CD4-positive, alpha-beta T cell treated with Interleukin-15 for 1 hour (primary cell): ENCODE data around the gene FEM1A.
"Not testable (repeated sequence)": the region's sequence is repeated elsewhere in the genome, so short reads cannot be mapped to it uniquely, and the experiment has no call there.

Experiments
- DNase-seq: peaks from one replicate; pipeline ENCODE4 v3.0.0-alpha.2; 2020

The FEM1A gene

GRCh38 chr19:4775627-4776152 lies 15.8 kb upstream of the FEM1A start:
- no peak for DNase-seq

DNA sequence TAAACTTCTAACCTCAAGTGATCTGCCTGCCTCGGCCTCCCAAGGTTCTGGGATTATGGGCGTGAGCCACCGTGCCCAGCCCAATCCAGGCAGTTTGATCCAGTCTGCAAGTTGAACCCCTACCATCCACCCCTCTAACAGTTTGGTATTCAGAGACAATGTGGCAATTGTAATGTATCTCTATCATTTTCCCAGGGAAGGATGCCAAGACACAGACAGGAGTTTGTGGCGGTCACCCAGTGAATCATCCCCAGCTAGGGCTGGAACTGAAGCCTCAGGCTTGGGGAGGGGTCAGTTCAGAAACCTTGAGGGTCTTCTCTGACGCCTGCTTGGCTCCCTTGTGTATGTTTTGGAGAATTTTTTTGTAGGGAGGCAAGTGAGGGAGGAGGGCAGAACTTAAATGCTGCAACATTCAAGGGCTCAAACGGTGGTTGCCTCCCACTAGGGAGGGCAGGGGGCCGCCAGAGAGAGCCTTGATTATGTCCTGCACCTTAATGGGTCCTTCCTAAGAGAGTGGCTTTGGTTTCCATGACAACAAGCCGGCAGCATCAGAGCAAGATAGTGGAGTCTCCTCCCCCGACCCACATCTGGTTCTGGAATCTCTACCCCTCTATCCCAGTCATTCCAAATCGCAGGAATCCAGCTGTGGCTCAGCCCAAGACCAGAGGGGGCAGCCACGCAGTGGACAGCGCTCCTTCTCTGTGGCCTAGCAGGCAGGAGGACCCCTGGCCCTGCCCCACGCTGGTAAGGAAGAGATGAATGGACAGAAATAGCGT lies 14.9 kb upstream of the FEM1A start:
- no peak for DNase-seq

- DNase-seq = not testable (repeated sequence)
Observed at GRCh38 chr19:4778124-4778523, 13.4 kb upstream of the FEM1A start.

DNA sequence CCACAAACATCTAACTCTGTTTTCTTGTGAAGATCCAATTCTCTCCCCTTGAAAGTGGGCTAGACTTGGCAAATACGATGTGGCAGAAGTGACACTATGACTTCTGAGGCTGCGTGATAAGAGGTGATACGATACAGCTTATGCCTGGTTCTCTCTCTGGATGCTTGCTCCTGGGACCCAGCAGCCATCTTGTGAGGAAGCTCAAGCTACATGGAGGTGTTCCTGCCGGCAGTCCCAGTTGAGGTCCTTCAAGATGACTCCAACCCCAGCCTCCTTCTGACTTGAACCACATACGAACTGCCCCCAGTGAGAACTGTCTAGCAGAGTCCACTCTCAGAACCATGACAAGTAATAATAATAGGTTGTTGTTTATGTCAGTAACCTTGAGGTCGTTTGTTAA lies 10.7 kb upstream of the FEM1A start:
- no peak for DNase-seq

DNA sequence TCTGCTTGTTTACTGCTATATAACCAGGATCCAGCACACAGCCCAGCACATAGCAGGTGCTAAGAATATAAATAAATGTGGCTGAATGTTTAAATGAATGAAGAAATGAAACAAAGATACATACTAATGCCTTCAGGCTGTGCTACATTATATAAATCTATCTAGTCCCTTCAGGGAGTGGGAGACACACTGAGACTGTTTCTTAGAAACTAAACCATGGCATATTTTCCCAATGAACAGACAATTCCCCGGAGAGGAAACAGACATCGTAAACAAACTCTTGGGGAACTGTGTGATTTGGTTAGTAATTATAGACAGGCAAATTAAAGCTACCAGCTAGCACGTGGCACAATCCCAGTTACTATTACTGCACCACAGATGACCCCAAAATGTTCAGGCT lies 9.7 kb upstream of the FEM1A start:
- no peak for DNase-seq

GRCh38 chr19:4786412-4787016 lies 5.0 kb upstream of the FEM1A start:
- not testable (repeated sequence) for DNase-seq

GRCh38 chr19:4792019-4792865 lies 708 bp downstream of the FEM1A start:
- DNase-seq = not testable (repeated sequence)

DNA sequence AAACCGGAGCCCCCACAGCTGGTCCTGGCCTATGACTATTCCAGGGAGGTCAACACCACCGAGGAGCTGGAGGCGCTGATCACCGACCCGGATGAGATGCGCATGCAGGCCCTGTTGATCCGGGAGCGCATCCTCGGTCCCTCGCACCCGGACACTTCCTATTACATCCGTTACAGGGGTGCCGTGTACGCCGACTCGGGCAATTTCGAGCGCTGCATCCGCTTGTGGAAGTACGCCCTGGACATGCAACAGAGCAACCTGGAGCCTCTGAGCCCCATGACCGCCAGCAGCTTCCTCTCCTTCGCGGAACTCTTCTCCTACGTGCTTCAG lies 1.3 kb downstream of the FEM1A start:
- DNase-seq = not testable (repeated sequence)

DNA sequence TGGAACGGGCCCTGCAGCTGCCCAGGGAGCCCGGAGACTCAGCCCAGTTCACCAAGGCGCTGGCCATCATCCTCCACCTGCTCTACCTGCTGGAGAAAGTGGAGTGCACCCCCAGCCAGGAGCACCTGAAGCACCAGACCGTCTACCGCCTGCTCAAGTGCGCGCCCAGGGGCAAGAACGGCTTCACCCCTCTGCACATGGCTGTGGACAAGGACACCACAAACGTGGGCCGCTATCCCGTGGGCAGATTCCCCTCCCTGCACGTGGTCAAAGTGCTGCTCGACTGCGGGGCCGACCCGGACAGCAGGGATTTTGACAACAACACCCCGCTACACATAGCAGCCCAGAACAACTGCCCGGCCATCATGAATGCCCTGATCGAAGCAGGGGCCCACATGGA lies 1.7 kb downstream of the FEM1A start:
- DNase-seq = not testable (repeated sequence)

DNA sequence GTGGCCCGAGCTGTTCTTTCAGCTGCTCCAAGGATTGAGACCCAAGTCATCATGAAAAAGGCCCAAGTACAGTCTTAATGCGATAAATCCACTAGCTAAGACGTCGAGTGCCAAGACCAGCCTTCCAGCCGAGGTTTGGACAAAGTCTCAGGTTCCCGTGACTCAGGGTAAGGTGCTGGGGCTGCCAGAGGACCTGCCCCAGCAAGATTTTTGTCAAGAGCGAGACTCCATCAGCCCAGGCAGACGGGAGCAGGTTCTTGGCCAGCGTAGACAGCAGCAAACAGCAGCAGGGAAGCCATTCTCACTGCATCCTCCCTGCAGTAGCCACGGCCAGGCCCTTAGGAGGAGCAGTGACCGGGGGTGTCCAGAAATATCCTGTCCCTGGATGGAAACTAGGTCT lies 3.4 kb downstream of the FEM1A start:
- DNase-seq = no peak

GRCh38 chr19:4795400-4795799 lies 3.9 kb downstream of the FEM1A start:
- no peak for DNase-seq

DNA sequence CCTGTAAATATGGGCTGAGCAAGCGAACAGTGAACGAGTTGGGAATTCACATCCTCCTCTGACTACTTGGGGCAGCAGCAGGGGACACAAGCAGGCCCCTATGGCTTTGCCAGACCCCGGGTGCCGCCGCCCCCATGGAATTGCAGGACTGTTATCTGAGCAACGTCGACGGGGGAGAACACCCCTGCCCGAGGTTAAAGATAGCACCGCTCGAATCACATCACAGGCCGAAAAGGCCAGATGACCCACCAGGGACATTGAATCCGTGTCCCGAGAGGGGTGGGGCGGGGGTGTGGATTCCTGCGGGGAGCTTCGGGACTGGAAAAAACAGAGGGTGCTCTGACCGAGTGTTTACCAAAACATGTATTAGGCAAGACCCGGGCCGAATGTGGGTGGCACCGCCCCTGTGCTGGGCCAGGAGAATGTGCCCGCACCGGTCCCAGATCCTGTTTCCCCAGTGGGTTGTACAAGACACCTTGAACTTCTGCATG lies 9.1 kb downstream of the FEM1A start:
- no peak for DNase-seq

GRCh38 chr19:4801085-4801619 lies 9.6 kb downstream of the FEM1A start:
- no peak for DNase-seq

DNA sequence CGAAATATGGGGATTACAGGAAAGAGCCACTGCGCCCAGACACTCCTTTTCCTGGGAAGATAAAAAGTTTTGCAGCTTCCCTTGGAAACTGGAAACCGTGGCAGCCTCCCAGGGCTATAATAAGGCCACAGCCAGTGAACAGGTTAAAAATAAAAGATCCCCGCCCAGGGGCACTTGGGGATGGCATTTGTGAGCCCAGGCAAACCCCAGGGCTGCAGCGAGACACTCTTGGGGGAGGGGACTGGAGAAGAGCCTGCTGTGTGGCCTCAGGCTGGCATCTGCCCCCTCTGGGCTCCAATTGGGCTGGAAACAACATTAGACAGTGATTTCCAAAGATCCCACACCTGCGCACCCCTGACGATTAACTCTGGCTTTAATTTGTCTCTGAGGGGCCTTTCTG lies 11.2 kb downstream of the FEM1A start:
- no peak for DNase-seq

DNA sequence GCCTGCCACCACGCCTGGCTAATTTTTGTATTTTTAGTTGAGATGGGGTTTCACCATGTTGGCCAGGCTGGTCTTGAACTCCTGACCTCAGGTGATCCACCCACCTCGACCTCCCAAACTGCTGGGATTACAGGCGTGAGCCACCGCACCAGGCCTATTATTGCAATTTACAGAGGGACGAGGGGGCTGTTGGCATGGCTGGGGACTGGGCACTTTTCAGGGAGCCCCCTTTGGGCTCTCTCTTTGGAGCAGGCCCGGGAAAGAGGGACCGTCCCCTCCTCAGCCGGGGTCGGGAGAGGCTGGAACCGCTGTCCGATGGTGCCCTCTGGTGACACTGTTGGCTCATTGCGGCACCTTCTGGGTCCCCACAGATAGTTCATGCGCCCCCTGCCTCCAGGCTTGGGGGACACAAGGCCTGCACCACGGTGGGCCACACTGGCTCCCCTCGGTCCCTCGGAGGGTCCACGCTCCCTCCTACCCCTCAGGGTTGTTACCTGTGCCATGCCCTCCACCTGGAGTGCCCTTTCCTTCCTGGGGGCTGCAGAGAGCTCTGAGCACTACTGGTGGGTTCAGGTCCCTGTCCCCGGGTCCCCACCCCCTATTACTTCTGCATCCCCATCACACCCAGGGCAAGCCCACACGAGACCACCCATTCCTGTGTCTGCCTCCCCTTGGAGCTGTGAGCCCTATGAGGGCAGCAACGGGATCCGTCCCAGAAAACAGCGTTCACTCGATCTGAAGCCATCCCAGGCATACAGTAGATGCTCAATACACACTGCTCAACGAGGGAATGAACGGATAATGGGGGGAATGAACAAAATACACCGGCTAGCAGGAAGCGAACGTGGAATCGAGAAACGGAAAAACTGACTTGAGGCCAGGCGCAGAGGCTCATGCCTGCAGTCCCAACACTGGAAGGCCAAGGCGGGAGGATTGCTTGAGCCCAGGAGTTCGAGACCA lies 12.5 kb downstream of the FEM1A start:
- peak; percentile 57 for DNase-seq

- DNase-seq = not testable (repeated sequence)
Observed at GRCh38 chr19:4805140-4805539, 13.6 kb downstream of the FEM1A start.

- DNase-seq = no peak
Observed at GRCh38 chr19:4806384-4806783, 14.8 kb downstream of the FEM1A start.

DNA sequence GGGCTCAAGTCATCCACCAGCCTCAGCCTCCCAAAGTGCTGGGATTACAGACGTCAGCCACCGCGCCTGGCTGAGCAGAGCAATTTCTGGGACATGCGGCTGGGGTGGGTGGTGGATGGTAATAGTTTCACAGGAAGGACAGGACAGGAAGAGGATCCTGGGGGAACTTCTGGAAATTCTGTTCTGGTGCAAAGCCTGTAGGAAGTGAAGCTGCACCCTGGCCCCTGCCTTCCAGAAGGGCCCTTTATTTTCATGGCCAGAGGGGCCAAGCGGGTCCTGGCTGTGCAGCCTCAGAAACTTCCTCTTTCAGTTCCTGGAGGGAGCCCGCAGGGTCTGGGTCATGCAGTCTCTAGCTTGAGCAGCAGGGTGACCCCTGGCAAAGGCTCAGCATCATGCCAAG lies 15.7 kb downstream of the FEM1A start:
- peak; percentile 54 for DNase-seq

DNA sequence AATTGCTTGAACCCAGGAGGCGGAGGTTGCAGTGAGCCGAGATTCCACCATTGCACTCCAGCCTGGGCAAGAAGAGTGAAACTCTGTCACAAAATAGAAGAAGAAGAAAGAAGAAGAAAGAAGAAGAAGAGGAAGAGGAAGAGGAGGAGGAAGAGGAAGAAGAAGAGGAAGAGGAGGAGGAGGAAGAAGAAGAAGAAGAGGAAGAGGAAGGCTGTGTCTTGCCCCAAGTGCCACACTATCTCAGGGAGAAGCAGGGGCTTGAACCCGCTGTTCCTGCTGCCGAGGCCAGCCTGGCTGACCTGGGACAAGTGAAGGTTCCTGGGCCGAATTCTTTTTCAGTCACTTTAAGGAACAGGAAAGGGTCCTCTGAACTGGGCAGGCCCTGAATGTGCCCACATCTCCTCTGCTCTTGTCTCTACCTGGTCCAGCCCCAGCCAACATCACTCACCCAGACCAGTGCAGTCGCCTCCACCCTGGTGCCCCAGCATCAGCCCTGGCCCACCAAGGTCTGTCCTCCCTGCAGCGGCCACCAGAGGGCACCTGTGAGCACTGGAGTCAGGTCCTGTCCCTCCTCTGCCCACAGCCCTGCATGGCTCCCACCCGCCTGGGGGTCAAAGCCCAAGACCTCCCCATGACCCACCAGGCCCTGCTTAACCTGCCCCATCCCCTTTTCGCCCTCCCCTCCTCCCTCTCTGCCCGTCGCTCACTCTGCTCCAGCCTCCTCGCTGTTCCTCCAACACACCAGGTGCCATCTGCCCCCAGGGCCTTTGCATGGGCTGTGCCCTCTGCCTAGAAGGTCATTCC lies 20.0 kb downstream of the FEM1A start:
- peak; percentile 80 for DNase-seq

DNA sequence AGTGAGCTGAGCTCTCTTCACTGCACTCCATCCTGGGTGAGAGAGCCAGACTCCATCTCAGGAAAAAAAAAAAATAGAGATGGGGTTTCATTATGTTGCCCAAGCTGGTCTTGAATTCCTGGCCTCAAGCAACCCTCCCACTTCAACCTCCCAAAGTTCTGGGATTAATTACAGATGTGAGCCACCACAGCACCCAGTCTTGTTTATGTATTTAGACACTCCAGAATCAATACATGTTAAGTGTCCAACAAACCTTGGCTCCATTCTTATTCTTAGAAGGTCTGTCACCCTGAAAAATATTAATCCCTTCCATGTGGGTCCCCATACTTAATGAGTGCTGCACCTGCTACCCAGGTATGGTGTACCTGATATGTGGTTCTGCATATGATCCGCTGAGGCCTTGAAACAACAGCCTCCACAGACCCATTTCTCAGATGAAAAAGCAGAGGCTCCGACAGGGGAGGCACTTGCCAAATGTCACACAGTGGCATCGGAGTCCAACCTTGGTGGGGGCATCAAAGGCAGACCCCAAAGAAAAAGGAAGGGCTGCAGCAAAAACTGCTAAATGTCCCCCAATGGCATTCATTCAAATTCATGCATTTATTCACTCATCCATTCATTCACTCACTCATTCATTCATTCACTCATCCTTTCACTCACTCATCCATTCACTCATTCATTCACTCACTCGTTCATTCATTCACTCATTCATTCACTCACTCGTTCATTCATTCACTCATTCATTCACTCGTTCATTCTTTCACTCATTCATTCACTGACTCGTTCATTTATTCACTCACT lies 23.3 kb downstream of the FEM1A start:
- DNase-seq = no peak
